Measurements from ENCODE around the gene SORCS2.

DNA sequence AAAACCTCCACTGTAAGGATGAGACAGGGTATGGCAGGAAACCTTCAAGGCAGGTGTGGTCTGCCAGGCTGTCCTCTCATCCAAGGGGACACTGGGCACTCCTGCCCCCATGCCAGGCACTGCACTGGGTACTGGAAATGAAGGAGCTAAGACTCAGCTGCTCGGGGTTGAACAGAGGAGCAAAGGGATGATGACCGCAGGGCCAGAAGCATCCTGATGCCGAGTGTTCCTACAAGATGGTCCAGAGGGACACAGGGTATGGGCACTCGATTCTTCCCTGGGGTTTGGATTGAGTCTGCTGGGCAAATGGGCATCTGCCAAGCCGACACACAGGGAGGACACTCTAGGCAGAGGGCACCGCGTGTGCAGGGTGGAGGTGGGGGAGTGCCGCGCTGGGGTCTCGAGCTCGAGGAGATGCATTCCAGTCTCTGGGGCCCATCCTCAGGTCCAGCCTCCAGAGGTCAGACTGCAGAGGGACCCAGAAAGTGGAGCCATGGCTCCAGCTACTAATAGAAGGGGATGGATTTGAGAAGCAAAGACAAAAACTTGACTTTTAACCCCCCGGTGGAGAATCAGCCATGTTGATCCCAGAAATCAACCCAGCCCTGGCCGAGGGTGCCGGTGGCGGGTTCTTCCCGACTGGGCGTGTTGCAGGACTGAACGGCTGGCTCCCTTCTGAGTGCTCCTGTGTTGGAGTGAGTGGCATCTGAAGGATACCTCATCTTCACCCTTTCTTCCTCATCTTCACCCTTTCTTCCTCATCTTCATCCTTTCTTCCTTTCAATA, 500.3 kb downstream of the SORCS2 start:
- TF ChIP-seq POLR2A (IDR thresholded peaks at IDR 0.05; ENCODE audit: low read length), result no peak
- no peak for TF ChIP-seq GATA1 (IDR thresholded peaks at IDR 0.05; ENCODE audit: low read depth, low read length)
